Hematopoietic multipotent progenitor cell treated with erythropoietin and hydrocortisone succinate and interleukin-3 and kit ligand, for 6 days (in vitro differentiated cells): ENCODE data around the gene EXOSC9.
"Not testable (repeated sequence)": the region's sequence is repeated elsewhere in the genome, so short reads cannot be mapped to it uniquely, and the experiment has no call there.

Experiments
- DNase-seq: peaks from one replicate; pipeline ENCODE4 v3.0.0-alpha.2; 2015

EXOSC9 gene, protein sequence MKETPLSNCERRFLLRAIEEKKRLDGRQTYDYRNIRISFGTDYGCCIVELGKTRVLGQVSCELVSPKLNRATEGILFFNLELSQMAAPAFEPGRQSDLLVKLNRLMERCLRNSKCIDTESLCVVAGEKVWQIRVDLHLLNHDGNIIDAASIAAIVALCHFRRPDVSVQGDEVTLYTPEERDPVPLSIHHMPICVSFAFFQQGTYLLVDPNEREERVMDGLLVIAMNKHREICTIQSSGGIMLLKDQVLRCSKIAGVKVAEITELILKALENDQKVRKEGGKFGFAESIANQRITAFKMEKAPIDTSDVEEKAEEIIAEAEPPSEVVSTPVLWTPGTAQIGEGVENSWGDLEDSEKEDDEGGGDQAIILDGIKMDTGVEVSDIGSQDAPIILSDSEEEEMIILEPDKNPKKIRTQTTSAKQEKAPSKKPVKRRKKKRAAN

DNA sequence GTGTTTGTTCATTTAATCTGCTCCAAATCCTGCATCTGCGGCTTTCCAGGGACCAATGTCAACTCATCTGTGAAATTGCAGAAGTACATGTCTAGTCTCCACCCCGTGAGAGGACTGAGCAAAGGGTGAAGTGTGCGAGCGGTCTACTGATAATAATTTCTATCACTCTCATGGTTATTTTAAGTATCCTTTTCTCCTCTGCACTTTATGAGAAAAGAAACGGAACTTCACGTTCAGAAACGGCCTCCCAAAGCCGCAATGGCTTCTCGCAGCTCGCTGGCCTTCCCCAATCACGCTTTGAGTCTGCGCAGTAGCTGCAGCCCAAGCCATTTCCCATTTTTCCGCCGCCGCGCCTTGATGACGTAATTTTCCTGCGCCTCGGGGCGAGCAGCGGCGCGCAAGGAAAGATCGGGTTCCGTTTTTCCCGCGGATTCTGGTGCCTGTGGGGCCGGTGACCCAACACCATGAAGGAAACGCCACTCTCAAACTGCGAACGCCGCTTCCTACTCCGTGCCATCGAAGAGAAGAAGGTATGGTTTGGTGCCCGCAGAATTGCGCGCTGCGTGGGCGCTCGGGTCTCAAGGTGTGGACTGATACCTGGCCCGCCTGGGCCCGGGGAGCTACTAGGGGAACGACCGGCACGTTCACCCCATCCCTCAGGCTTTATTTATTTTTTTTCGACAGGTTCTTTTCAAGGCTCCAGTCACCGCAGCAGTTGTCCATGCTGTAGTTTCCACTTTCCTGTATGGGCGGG is at the start of gene EXOSC9:
Gene EXOSC9, plus strand, starts transcription at position 363 of the 754 bp plus-strand sequence. Its CDS starts 102 bp downstream, at position 465.
- DNase-seq, result peak; percentile 96

DNA sequence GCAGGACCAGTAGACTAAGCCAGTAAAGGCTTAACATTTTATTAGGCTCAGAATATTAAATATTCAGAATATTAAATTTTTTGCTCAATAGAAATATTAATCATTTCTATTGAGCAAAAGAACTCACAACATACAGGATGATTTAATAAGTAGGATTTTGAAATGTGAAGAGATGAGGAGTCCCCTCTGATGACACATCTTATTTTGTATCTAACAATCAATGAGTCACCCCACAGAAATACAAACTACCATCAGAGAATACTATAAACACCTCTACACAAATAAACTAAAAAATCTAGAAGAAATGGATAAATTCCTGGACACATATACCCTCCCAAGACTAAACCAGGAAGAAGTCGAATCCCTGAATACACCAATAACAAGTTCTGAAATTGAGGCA is 49.0 kb upstream of the EXOSC9 start:
- not testable (repeated sequence) for DNase-seq

DNA sequence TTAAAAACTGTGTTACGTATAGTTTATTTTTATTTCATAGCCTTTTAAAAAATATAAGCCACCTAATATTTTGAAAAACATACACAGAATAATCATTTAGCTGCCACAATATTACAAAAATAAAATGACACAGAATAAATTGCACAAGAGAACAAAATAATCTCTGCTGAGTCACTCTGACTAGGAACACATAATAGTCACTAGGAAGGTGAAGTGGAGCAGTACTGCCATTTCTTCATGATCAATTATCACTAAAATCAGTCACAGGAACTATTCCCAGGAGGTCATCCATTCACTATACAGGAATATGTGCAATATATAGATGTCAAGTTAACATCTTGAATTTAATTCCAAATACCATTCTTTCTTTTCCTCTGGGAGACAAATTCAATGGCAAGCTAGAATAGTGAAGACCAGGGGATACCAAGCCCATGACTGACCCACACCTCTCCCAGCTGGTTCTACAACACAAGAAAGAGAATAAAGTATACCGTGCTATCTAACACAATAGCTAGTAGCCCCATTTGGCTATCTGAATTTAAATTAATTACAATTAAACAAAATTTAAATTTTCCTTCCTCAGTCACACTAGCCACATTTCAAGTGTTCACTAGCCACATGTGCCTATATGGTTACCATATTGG is 42.1 kb upstream of the EXOSC9 start:
- no peak for DNase-seq

DNA sequence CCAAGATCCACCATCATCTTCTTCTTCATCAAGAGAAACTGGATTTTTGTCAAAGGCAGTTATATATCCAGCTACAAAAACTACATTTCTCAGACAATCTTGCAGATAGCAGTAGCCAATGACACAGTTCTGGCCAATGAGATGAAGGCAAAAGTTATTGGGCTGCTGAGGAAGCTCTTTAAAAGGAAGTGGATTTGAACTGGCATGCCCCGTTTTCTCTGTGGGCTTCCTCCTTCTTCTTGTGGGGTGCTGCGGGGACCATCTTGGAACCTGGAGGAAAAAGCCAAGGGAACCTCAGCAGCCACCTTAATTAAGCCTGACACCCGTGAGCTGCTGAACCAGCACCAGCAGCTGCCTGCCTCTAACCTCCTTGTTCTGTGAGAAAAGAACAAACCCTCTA is 40.9 kb upstream of the EXOSC9 start:
- DNase-seq, result no peak

DNA sequence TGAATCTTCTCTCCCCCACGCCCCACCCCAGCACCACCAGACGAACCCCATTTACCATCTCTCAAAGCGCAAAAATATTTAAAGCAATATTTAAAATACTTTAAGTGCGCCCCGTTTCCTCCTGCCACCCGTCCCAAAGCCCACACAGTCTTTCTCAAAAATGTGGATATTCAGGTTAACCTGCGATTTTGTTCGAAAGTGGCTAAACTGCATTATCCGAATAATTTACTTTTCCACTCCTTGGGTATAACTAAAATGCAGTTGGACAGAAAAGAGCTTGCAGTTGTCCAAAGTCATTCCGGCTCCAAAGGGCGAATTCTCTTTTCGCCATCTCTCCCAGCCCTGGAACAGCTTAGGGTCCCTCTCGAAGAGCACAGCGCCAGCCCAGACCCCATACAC is 36.8 kb upstream of the EXOSC9 start:
- no peak for DNase-seq

DNA sequence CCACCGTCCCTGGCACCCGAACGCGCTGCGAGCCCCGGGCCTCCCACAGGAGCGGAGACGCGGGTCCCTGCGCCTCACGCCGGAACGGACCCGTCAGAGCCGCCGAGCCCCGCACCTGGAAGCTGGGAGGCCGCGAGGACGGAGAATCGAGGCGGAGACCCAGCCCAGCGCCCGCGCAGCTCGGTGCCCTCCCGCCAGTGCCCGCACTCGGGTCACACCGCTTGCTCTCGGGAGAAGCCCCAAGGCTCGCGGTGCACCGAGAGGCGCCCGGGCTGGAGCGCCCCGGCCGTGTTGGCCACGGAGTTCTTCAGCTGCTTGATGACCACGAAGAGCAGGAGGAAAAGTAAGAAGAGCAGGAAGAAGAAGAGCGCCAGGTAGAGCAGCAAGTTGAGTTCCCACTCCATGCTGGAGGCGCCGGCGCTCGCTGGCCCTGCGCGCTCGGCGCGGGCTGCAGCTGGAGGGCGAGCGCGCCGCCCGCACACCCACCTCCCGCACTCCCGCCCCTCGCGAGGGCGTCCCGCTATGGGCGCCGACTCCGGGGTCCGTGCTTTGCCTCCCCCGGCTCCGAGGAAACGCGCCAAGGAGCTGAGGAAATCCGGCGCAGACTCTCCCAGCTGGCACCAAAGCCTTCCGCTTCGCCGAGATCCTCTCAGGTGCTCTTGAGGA is 36.3 kb upstream of the EXOSC9 start, which contains the start of gene SMIM43:
Gene SMIM43, minus strand, starts transcription at position 463 of the 666 bp plus-strand sequence. Its CDS starts 59 bp downstream, at position 404.
- no peak for DNase-seq

DNA sequence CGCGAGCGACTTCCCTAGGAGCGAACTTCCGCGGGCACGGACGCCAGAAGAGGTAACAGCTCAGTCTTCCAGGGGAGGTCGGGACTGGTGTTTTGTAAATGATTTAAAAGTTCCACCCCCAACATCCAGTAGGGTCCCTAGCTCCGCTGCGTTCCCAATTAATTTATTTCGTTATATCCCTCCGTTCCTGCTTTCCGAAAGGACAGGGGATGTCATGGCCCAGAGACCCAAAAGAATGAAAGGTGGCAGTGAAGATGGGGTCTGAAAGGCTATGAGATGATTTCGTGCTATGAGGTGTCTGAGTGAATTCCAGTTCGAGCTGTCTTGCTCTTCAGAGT is 35.8 kb upstream of the EXOSC9 start:
- no peak for DNase-seq

DNA sequence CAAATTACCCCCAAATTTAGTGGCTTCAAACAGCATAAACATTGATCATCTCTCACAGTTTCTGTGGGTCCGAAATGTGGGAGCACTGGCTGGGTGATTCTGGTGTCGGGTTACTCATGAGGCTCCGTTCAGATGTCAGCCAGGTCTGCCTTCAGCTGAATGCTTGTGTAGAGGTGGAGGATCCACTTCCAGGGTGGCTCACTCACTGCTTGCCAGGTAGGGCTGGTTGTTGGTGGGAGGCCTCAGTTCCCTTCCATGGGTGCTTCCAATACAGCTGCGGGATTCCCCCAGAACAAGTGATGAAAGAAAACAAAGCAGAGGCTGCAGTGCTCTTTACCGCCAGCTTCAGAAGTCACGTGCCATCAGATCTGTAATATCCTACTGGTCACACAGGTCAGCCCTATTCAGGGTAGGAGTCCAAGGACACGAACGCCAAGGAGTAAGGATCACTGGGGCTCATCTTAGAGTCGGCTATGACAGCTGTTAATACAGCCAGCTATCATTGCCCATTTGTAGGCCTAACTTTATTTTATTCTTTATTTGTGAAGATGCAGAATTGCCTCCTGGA is 35.1 kb upstream of the EXOSC9 start:
- DNase-seq, result no peak

DNA sequence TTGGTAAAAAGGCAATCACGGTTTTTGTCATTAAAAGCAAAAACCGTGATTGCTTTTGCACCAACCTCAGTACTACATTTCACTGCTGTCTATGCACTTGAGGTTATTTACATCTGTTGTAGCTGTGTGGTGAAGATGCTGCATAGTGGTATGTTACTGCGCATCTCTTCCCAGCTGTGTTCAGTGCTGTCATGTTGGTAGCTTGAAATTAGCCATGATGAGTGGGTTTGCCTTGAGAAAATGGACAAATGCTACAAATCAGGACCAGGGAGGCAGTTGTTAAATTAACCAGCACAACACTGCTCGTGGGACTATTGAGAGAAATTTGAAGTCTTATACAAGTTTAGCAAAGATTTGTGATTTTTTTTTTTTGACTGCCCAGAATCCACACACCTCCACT is 34.0 kb upstream of the EXOSC9 start:
- DNase-seq, result no peak

DNA sequence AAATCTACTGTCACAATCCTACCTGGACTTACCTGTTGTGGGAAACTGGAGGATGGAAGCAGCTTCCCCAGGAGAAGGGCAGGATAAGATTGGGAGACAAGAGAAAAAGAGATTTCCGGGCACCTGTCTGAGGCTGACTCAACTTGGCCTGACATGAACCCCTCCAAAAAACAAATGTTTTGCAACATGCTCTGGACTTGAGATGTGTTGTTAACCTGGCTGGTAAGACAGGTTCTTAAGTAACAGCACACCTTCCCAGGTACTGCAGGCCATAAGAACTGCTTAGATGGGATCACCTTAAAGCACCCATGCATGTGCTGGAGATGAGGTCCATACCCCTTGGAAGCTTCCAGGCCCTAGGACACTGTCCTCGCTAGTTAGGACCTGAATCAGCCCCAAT is 31.8 kb upstream of the EXOSC9 start:
- DNase-seq, result no peak

DNA sequence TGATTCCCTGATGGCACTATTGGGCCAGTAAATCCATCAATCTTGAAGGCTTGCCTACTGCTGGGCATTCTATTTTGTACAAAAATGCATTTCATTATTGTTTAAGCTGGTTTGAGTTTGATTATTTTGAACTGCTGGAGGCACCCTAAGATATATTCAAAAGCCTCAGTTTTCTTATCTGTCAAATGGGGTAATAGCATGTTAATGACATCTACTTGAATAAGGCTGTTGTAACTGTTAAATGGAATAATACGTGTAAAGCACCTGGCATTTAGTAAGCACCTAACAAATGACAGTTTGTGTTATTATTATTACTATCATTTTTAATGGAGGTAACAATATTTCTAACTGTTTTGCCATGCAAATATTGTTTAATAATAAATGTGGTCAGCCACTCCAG is 29.3 kb upstream of the EXOSC9 start:
- DNase-seq, result no peak

DNA sequence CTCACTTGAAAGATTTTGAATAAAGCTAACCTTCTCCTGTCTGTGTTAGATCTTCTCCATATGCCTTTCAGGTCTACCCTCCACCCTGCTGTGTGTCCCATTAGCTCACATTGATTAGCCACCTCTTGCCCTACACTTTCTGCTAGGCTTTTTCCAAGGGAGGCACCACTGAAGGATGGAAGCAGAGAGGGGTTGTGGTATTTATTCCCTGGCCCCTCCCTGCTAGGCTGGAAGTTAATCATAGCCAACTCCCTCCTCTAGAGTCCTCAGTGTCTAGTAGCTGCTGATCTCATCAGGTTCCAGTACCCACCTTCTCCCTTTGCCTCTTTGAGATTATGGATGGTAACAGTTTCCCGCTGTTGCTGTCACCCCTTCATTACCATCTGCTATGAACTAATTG is 27.2 kb upstream of the EXOSC9 start:
- no peak for DNase-seq

DNA sequence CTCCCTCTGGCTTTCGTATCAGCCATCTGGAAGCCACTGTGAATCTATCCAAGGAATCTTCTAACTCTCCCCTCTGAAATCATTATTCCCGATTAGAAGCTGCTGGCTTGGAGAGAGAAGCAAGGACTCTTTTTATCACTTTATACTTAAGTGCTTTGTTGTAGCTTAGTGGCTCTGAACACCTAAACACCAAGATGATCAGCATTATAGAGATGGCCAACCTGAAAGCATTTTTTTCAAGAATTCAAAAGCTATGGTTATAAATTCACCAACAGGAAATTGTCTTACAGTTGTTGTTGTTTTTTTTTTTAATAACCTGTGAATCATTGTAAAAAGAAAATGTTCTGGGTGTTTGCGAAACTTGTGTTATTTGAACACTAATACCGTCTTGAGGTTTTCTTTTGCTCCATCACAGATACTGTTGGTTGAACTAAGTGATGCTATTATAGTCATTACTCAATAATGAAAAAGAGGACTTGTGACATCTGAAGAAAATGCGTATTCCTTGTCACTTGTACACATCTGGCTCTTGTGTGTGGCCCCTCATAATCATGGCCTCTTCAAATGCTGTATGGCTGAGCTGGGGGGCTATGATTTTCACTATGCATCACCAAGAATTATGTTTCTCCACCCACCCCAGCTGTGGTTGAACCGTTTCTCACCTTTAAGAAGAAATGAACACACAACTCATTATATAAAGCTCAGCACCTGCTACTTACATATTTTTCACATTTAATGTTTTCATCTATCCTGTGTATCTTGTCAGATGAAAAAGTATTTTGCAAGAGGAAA is 24.3 kb upstream of the EXOSC9 start:
- DNase-seq, result no peak

DNA sequence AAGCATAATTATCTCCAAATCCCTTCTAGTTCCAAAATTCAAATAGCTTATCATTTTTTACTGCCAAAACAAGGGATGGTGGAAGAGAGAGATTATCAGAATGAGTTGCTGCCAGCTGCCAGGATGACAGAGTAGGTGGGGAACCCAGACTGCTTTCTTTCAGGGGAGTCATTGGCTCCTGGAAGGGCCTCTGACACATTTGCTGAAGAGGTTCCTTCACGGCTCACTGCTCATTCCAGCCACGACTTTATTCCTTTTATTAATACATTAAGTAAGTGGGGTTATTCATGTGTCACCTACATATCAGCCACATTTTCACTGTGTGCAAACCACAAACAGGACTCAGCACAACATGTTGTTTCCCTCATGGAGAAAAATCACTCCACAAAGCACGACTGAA is 23.5 kb upstream of the EXOSC9 start:
- no peak for DNase-seq

DNA sequence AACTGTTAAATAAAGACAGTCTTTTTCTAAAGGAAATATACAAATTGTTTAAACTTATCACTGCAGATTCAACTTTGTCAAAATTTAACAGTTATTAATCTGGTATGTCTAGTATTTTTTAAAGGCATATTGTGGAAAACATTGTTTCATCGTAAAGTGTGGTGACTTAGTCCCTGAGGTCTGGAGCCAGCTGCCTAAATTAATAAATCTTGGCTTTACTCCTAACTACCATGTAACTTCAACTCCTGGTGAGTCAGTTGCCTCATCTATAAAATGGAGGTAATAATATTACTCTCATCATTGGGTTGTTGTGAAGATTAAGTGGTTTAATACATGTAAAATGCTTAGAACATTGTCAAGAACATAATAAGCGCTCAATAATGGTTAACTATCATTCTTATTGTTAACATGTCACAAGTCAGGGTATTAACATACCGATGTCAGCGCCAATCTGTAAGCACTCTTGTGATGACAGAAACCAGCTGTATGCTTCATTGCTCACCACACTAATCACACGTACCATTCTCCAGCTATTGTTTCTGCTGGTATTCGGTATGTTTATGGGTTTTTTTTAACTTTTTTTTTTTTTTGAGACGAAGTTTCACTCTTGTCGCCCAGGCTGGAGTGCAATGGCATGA is 22.0 kb upstream of the EXOSC9 start:
- DNase-seq, result no peak

DNA sequence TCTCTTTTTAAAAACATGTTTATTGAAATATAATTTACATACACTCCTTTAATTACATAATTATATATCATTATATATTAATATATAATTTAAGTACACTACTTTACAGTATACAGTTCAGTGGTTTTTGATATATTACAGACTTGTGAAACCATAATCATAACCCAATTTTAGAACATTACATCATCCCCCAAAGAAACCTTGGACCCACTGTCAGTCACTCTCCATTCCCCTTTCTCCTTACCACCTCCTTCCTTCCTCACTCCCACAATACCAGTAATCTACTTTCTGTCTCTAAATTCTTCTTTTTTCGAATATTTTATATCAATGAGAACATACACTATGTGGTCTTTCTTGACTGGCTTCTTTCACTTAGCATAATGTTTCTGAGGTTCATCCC is 17.9 kb upstream of the EXOSC9 start:
- DNase-seq, result no peak

DNA sequence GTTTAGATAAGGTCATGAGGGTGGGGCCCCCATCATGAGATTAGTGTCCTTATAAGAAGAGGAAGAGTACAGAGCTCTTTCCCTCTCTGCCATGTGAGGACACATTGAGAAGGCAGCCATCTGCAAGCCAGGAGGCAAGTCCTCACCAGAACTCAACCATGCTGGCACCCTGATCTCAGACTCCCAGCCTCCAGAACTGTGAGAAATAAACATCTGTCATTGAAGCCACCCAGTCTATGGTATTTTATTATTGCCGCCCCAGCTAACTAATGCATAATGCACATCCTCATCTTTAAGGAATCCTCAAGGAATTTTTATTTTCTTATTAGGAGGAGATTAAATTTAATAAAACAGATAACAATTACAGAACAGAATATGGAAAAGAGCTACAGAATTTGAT is 16.7 kb upstream of the EXOSC9 start:
- no peak for DNase-seq

DNA sequence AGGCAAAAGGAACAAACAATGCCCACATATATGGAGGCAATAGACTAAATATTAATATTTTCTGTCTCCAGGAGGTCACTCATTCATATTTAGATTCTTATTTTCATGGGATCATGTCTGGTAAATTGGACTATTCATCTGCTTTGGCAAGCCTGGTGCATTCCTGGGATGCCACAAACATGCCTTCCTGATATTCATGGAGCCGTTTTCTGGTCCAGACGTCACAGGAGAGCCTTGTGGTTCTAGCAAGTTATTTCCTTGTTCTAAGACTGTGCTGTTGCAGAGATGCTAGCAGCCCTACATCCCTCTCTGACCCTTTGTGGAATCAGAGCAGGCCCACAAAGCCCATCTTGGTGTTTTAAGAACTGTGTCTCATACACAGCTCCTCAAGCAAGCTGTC is 16.1 kb upstream of the EXOSC9 start:
- DNase-seq, result no peak

DNA sequence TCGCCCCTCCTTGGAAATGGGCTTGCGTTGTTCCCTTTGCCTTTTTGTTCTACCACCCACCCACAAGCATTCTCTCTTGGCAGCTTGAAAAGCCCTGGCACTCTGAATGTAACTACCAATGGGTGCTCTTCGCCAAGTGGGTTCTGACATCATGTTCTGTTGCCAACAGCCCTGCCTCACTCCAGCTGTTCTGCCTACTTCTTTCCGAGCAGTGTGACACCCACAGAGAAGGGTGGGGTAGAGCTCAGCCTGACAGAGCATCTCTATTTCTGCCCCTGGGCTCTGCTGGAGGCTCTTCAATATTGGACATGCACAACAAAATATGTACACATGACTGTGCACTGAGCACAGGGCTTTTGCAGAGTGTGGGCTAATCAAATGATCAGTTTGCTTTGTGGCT is 15.6 kb upstream of the EXOSC9 start:
- DNase-seq, result no peak

DNA sequence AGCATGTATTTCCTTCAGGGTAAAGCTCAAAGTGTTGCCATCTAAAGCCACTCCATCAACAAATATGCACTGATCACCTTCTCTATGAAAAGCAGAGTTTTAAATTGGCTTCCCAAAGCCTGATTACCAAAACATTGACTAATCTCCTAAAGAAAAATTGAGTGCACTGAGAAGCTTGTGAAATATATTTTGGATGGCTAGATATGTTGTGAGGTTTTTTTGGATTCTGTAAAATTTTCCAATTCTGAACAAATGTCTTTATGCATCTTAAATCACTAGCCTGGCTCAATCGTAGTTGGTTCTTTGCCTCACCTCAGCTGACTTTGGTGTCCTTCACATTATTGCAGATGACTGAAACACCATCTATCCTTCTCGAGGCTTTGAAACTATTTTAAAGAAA is 14.9 kb upstream of the EXOSC9 start:
- no peak for DNase-seq

DNA sequence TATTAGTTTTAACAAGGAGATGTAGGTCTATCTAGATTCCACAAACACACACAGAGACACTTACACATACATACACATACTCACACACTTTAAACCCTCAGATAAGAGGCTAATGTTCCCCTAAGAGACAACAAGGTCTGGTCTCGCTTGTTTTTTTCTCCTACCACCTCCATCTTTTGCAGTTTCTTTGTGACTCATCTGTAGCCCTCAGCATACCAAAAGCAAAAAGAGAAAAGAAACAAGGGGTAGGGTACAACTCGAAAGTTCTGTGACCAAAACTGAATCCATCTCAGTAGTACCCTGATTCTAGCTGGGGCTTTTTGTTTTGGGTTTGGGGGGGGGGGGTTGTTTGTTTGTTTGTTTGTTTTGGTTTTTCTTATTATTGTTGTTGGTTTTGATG is 12.2 kb upstream of the EXOSC9 start:
- no peak for DNase-seq

DNA sequence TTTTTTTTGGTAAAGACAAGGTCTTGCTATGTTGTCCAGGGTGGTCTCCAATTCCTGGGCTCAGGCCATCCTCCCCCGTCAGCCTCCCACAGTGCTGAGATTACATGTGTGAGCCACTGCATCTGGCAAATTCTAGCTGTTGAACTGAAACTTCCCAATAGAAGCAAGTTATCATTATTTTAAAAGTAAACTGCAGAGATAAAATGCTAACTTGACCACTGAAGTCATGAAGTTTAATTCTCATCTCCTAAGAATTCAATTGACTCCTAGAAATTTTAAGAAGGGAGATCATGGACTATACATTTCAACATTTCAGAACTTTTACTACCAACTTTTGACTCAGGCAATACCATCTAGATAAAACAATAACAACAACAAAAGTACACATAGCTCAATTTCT is 11.7 kb upstream of the EXOSC9 start:
- no peak for DNase-seq
